HEK293 (cell line): ENCODE measurements around the gene CST7.

Experiments
- CTCF ChIA-PET: fragments of 350-600 bp; formaldehyde crosslinking; extraction: SDS; loops from one replicate; lab custom pipeline; 2021; ENCODE audit warnings: antibody characterized with exemption; lab: Yijun Ruan, JAX
- POLR2A ChIA-PET: fragments of 300-600 bp; formaldehyde crosslinking; extraction: SDS; loops from one replicate; lab custom pipeline; 2020; ENCODE audit warnings: antibody characterized with exemption, inconsistent platforms; lab: Yijun Ruan, JAX
- H3K27ac ChIP-seq: fragments of 200-500 bp; sonication (Bioruptor generic); 2 replicates; pipeline ENCODE4 v1.5.1; 2014; ENCODE audit warnings: low read depth, low read length, control low read depth, inconsistent platforms; ENCODE audit errors: extremely low read depth
- H3K36me3 ChIP-seq, 2 experiments: fragments of 200-500 bp in 1 of 2; sonication (Bioruptor generic) in 1 of 2; 1 replicate in 1 of 2; 2 replicates in 1 of 2; pipeline ENCODE4 v1.5.1; 2014 to 2017; ENCODE audit warnings: inconsistent platforms in 2 of 2, low read length in 2 of 2; ENCODE audit not compliant: control insufficient read depth in 2 of 2, insufficient read depth in 1 of 2
- H3K4me1 ChIP-seq: fragments of 200-500 bp; sonication (Bioruptor generic); 2 replicates; pipeline ENCODE4 v1.5.1; 2014; ENCODE audit warnings: mild to moderate bottlenecking, low read length, inconsistent platforms; ENCODE audit not compliant: control insufficient read depth, insufficient read depth
- H3K4me3 ChIP-seq: 2 replicates; pipeline ENCODE4 v1.5.1; 2011; ENCODE audit warnings: low read depth, mild to moderate bottlenecking, control low read depth, low read length, moderate library complexity
- H3K9me3 ChIP-seq: fragments of 200-500 bp; sonication (Bioruptor generic); 2 replicates; pipeline ENCODE4 v1.5.1; 2014; ENCODE audit warnings: low read depth, low read length, inconsistent platforms; ENCODE audit not compliant: control insufficient read depth, insufficient read depth
- EGR2 ChIP-seq: fragments of 450-650 bp; formaldehyde crosslinking; IDR thresholded peaks from 2 replicates; pipeline ENCODE4 v1.5.1; 2016; ENCODE audit warnings: low read depth, missing biosample characterization, missing genetic modification characterization
- GLI4 ChIP-seq: fragments of 450-650 bp; formaldehyde crosslinking; IDR thresholded peaks from 2 replicates; pipeline ENCODE4 v1.5.1; 2016; ENCODE audit warnings: missing biosample characterization, missing genetic modification characterization
- SCRT2 ChIP-seq: fragments of 450-650 bp; formaldehyde crosslinking; IDR thresholded peaks from 2 replicates; pipeline ENCODE4 v1.5.1; 2016; ENCODE audit warnings: missing biosample characterization, missing genetic modification characterization
- ZNF112 ChIP-seq: fragments of 450-650 bp; formaldehyde crosslinking; IDR thresholded peaks from 2 replicates; pipeline ENCODE4 v1.5.0; 2017; ENCODE audit warnings: missing biosample characterization, missing genetic modification characterization
- ZNF157 ChIP-seq: fragments of 450-650 bp; formaldehyde crosslinking; IDR thresholded peaks from 2 replicates; pipeline ENCODE4 v1.5.1; 2016; ENCODE audit warnings: missing biosample characterization, missing genetic modification characterization
- ZNF16 ChIP-seq: fragments of 450-650 bp; formaldehyde crosslinking; IDR thresholded peaks from 2 replicates; pipeline ENCODE4 v1.5.1; 2016; ENCODE audit warnings: low read depth, missing biosample characterization, missing genetic modification characterization
- ZNF544 ChIP-seq: fragments of 450-650 bp; formaldehyde crosslinking; IDR thresholded peaks from 2 replicates; pipeline ENCODE4 v1.5.0; 2017; ENCODE audit warnings: missing biosample characterization, missing genetic modification characterization
- ZNF558 ChIP-seq: fragments of 450-650 bp; formaldehyde crosslinking; IDR thresholded peaks from 2 replicates; pipeline ENCODE4 v1.5.1; 2016; ENCODE audit warnings: missing biosample characterization, missing genetic modification characterization
- ZNF610 ChIP-seq: fragments of 450-650 bp; formaldehyde crosslinking; IDR thresholded peaks from 2 replicates; pipeline ENCODE4 v1.5.1; 2016; ENCODE audit warnings: missing biosample characterization, missing genetic modification characterization, borderline replicate concordance
- ZNF621 ChIP-seq: fragments of 450-650 bp; formaldehyde crosslinking; IDR thresholded peaks from 2 replicates; pipeline ENCODE4 v1.5.1; 2017; ENCODE audit warnings: missing biosample characterization, missing genetic modification characterization
- ZNF830 ChIP-seq: fragments of 450-650 bp; IDR thresholded peaks from 2 replicates; pipeline ENCODE4 v1.5.0; 2018; ENCODE audit warnings: missing biosample characterization, missing genetic modification characterization, low read depth, mild to moderate bottlenecking, moderate library complexity
- TF ChIP-seq, protein P1 (sequence below): fragments of 450-650 bp; formaldehyde crosslinking; conservative IDR thresholded peaks from 2 replicates; pipeline ENCODE4 v1.5.1; 2016; ENCODE audit warnings: low read depth, missing biosample characterization, missing genetic modification characterization
- TF ChIP-seq, protein P2 (sequence below): fragments of 450-650 bp; formaldehyde crosslinking; IDR thresholded peaks from 2 replicates; pipeline ENCODE4 v1.5.1; 2016; ENCODE audit warnings: missing biosample characterization, missing genetic modification characterization
- TF ChIP-seq, protein P3 (sequence below): fragments of 450-650 bp; formaldehyde crosslinking; IDR thresholded peaks from 2 replicates; pipeline ENCODE4 v1.5.1; 2016; ENCODE audit warnings: missing biosample characterization, missing genetic modification characterization
- TF ChIP-seq, protein P4 (sequence below): fragments of 450-650 bp; formaldehyde crosslinking; IDR thresholded peaks from 2 replicates; pipeline ENCODE4 v1.5.1; 2016; ENCODE audit warnings: missing biosample characterization, missing genetic modification characterization

CST7 gene

DNA sequence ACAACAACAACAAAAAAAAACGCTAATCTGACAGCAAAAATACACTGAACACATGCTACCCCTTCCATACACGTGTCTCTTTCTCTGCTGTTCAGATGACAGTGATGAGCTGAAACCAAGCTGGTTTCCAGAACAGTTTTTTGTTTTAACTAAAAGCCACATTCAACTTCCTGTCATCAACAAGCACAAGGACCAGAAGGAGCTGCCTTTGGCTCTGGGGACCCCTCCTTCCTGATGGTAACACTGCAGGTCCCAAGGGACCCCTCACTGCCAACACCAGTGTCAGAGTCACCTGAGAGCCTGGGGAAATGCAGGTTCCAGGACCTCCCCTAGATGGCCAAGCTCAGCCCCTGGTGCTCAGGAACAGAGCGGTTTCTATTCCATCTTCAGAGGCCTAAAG, 6.0 kb downstream of the CST7 start:
- ChIA-PET CTCF (interaction anchor here (0.7 kb wide), 2 partner anchors 20 to 22 kb away, joined by 3 to 6 read pairs; no protein-coding TSS in a partner anchor), POLR2A (no interaction called here)
- Histone ChIP-seq H3K27ac (no peak overlapping the region), H3K9me3 (no peaks in the 10 kb centered on the region), H3K36me3 (peaks cover 0 to 25% of the 10 kb centered on the region in 2 experiments; a peak in 1 of 3 replicates), H3K4me3 (no peak overlapping the region), H3K4me1 (no peaks in the 10 kb centered on the region)
- TF ChIP-seq, protein P1, sequence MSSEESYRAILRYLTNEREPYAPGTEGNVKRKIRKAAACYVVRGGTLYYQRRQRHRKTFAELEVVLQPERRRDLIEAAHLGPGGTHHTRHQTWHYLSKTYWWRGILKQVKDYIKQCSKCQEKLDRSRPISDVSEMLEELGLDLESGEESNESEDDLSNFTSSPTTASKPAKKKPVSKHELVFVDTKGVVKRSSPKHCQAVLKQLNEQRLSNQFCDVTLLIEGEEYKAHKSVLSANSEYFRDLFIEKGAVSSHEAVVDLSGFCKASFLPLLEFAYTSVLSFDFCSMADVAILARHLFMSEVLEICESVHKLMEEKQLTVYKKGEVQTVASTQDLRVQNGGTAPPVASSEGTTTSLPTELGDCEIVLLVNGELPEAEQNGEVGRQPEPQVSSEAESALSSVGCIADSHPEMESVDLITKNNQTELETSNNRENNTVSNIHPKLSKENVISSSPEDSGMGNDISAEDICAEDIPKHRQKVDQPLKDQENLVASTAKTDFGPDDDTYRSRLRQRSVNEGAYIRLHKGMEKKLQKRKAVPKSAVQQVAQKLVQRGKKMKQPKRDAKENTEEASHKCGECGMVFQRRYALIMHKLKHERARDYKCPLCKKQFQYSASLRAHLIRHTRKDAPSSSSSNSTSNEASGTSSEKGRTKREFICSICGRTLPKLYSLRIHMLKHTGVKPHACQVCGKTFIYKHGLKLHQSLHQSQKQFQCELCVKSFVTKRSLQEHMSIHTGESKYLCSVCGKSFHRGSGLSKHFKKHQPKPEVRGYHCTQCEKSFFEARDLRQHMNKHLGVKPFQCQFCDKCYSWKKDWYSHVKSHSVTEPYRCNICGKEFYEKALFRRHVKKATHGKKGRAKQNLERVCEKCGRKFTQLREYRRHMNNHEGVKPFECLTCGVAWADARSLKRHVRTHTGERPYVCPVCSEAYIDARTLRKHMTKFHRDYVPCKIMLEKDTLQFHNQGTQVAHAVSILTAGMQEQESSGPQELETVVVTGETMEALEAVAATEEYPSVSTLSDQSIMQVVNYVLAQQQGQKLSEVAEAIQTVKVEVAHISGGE (tag by site-specific recombination), result no peak
- TF ChIP-seq SCRT2 (tag by site-specific recombination) (no peak), ZNF16 (no peak), ZNF112 (no peak), ZNF157 (tag by site-specific recombination) (no peak), ZNF610 (tag by site-specific recombination) (no peak), ZNF544 (tag by site-specific recombination) (no peak), ZNF621 (tag by site-specific recombination) (no peak), ZNF830 (tag by site-specific recombination) (no peak), GLI4 (tag by site-specific recombination) (no peak), ZNF558 (no peak), EGR2 (no peak)
- TF ChIP-seq, protein P2, sequence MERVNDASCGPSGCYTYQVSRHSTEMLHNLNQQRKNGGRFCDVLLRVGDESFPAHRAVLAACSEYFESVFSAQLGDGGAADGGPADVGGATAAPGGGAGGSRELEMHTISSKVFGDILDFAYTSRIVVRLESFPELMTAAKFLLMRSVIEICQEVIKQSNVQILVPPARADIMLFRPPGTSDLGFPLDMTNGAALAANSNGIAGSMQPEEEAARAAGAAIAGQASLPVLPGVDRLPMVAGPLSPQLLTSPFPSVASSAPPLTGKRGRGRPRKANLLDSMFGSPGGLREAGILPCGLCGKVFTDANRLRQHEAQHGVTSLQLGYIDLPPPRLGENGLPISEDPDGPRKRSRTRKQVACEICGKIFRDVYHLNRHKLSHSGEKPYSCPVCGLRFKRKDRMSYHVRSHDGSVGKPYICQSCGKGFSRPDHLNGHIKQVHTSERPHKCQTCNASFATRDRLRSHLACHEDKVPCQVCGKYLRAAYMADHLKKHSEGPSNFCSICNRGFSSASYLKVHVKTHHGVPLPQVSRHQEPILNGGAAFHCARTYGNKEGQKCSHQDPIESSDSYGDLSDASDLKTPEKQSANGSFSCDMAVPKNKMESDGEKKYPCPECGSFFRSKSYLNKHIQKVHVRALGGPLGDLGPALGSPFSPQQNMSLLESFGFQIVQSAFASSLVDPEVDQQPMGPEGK (tag by site-specific recombination), result no peak
- TF ChIP-seq, protein P3, sequence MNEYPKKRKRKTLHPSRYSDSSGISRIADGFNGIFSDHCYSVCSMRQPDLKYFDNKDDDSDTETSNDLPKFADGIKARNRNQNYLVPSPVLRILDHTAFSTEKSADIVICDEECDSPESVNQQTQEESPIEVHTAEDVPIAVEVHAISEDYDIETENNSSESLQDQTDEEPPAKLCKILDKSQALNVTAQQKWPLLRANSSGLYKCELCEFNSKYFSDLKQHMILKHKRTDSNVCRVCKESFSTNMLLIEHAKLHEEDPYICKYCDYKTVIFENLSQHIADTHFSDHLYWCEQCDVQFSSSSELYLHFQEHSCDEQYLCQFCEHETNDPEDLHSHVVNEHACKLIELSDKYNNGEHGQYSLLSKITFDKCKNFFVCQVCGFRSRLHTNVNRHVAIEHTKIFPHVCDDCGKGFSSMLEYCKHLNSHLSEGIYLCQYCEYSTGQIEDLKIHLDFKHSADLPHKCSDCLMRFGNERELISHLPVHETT (tag by site-specific recombination), result no peak
- TF ChIP-seq, protein P4, sequence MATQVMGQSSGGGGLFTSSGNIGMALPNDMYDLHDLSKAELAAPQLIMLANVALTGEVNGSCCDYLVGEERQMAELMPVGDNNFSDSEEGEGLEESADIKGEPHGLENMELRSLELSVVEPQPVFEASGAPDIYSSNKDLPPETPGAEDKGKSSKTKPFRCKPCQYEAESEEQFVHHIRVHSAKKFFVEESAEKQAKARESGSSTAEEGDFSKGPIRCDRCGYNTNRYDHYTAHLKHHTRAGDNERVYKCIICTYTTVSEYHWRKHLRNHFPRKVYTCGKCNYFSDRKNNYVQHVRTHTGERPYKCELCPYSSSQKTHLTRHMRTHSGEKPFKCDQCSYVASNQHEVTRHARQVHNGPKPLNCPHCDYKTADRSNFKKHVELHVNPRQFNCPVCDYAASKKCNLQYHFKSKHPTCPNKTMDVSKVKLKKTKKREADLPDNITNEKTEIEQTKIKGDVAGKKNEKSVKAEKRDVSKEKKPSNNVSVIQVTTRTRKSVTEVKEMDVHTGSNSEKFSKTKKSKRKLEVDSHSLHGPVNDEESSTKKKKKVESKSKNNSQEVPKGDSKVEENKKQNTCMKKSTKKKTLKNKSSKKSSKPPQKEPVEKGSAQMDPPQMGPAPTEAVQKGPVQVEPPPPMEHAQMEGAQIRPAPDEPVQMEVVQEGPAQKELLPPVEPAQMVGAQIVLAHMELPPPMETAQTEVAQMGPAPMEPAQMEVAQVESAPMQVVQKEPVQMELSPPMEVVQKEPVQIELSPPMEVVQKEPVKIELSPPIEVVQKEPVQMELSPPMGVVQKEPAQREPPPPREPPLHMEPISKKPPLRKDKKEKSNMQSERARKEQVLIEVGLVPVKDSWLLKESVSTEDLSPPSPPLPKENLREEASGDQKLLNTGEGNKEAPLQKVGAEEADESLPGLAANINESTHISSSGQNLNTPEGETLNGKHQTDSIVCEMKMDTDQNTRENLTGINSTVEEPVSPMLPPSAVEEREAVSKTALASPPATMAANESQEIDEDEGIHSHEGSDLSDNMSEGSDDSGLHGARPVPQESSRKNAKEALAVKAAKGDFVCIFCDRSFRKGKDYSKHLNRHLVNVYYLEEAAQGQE (tag by site-specific recombination), result no peak
